GM12891 (cell line): ENCODE measurements around the gene BCL7A.

Experiments
- POLR2A ChIP-seq: IDR thresholded peaks from 2 replicates; pipeline ENCODE4 v1.6.1; 2011; ENCODE audit warnings: low read depth, low read length, control low read depth
- POLR2AphosphoS5 ChIP-seq: IDR thresholded peaks from 2 replicates; pipeline ENCODE4 v1.6.1; 2011; ENCODE audit warnings: low read depth, low read length, control low read depth
- POU2F2 ChIP-seq: IDR thresholded peaks from 2 replicates; pipeline ENCODE4 v1.6.1; 2011; ENCODE audit warnings: low read depth, mild to moderate bottlenecking, control low read depth, low read length, moderate library complexity

GRCh38 chr12:122063694-122064024 lies 42.0 kb downstream of the BCL7A start:
- TF ChIP-seq POLR2A (no peak), POLR2AphosphoS5 (no peak), POU2F2 (no peak)
